GM12874 (cell line): ENCODE data around the gene PSMA1.

Source experiments
- TF ChIP-seq, protein P1 (sequence below): IDR thresholded peaks from 2 replicates; pipeline ENCODE4 v1.5.1; 2011; ENCODE audit warnings: low read depth, mild to moderate bottlenecking, control low read depth, low read length, moderate library complexity; ENCODE audit not compliant: insufficient read depth

The PSMA1 gene

DNA sequence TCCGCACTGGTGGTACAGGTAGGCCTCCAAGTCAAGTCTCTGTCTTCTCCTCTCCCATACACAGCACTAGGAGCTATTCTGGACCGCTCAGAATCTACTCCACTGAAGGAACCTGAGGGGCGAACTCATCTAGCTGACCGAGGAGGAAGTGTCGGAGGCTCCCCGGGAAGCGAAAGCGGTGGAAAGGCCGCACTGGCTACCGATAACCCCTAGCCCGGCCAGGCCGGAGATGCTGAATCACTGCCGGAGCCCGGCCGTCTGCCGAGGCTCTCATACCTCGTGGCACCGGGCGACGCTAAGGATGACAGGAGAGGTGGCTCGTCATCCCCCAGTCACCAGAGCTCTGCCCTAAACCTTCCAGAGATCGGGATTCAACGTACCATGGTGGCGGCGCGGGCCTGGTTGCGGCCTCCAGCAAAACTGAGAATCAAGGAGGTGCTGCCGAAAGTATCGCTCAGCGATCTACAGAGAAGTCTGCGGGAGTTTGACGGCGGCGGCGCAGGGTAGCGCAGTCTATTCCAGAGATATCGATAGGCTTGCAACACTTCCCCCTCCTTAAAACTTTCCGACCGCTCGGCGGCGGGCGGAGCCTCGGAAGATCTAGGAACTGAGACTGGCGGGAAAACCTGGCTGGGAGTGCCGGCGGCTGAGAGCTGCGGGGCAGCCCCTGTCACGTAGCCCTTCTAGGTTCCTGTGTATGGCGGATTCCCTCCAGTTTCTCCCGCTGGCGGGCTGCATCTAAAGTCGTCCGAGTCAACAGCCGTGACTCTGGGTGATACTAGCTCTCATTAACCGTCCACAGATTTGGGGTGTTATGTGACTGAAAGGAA is at the start of gene PSMA1:
Gene PSMA1, minus strand, starts transcription at position 470 of the 830 bp plus-strand sequence. Its CDS starts 87 bp downstream, at position 383.
- TF ChIP-seq, protein P1, sequence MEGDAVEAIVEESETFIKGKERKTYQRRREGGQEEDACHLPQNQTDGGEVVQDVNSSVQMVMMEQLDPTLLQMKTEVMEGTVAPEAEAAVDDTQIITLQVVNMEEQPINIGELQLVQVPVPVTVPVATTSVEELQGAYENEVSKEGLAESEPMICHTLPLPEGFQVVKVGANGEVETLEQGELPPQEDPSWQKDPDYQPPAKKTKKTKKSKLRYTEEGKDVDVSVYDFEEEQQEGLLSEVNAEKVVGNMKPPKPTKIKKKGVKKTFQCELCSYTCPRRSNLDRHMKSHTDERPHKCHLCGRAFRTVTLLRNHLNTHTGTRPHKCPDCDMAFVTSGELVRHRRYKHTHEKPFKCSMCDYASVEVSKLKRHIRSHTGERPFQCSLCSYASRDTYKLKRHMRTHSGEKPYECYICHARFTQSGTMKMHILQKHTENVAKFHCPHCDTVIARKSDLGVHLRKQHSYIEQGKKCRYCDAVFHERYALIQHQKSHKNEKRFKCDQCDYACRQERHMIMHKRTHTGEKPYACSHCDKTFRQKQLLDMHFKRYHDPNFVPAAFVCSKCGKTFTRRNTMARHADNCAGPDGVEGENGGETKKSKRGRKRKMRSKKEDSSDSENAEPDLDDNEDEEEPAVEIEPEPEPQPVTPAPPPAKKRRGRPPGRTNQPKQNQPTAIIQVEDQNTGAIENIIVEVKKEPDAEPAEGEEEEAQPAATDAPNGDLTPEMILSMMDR = no peak

DNA sequence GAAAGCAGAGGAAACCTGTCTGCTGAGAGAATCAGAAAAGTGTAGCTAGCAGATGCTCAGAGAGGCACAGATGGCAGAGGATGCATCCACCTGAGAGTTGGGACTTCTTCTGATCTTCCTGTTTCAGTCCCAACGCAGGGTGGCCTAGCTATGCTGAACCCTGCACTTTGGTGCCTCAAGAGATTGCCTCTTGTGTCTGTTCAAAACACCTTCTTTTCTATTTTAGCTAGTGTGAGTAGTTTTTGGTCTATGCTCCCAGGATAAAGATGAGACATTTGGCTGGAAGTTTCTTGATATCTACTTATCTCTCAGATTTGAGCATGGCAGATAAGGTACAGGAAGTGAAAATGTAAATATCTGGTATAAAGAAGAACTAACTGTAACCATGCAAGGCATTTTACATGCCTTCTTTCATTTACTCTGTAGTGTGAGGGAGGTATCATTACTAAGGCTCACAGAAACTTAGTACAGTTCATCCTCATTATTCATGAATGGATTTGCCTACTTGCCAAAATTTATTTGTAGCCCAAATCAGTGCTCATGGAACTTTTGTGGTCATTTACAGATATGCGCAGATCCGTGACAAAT is 47.0 kb upstream of the PSMA1 start:
- TF ChIP-seq, protein P1 = no peak

DNA sequence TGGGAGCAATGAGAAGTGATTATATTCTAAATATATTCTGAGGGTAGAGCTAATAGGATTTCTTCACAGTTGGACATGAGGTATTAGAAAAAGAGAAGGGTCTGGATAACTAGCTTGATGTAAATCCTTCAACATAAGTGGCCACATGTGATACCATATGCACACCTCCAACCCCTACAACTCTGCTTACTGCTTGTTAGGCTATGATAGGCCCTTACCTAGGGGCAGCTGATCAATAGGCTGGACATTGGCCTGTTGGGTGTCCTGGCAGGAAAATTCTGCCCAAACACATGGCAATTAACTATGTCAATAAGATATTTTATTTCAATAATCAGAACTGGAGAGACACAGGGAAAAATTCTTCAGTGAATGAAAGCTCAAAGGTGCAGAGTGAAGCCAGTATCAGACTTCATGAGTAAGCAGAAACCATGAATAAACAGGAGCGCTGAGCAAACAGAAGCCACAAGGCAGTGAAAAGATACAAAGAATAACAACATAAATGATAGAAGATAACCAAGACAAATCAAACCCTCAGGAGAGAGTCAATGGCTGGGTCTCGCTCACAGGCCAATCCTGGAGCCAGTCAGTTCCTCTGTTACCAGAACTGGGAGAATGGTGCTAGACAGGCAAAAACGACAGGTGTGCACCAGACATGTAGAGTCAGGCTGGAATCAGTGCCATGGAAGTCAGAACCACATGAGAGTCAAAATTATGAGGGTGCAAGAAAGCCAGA is 46.3 kb upstream of the PSMA1 start:
- TF ChIP-seq, protein P1 = no peak

DNA sequence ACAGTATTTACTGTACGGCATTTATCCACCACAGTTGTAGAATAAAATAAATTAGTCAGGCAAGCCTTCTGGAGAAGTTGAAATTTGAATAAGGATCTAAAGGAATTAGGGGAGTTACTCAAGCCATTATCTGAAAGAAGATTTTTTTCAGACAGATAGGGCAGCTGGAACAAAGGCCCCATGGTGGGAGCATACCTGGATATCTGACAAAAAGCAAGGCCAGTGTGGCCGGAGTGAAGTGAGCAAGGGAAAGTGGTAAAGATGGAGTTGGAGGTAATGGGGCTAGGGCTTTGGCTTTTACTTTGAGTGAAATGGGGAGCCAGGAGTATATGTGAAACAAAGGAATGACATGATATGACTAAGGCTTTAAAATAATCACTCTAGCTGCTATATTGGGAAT is 45.7 kb upstream of the PSMA1 start:
- TF ChIP-seq, protein P1 = no peak

DNA sequence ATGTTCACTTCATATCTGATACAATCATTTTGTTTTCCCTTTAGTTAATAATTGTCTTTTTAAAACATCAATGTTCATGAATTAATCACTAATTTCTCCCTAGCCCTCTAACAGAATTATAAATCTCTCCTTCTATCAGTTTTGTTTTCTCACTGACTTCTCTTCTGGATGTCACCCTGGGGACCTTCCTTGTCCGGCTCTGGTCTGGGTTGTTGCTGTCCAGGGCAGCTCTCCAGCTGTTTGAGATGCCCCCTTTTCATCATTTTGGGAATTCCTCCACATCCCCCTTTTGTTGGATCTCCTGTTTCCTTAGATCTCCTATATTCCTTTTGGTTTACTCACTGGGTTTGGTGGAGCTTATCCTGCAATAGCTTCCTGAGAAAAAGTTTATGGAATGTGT is 35.6 kb upstream of the PSMA1 start:
- TF ChIP-seq, protein P1 = no peak

DNA sequence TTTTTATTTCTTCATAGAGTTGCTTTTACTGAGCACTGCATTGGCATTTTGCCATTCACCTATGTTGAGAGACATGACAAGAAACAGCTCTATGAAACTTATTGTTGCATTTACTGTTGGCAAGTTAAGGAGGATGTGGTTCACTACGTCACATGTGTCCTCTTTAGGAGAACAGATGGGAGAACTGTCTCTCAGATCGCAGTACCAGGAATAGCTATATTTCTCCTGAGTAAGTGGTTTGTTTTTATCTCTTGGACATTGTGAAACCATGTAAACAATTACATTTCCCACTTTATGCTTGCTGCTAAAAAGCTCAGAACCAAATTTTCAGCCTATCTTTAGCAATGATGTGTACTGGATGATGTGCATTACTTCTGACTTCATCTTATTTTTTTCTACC is 34.8 kb upstream of the PSMA1 start:
- TF ChIP-seq, protein P1 = no peak

DNA sequence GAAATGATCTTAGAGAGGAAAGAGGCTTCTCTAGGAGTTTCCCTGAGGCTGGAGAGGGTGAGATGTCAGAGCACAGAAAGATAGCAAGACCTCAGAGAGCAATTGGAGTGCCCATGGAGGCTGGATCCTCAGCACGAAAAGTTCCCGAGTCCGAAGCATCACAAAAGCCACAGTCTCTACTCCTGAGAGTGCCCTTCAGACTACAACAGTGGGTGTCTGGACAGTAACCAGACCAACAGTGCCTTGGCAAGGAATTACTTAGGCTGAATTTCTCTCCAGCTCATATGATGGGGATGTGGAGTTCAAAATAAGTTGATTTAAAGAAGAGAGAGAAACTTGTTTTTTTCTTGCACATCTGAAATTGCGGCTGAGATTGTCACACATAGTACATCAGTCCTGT is 31.9 kb upstream of the PSMA1 start:
- TF ChIP-seq, protein P1 = no peak
